Lower lobe of right lung (tissue), 2 donors: ENCODE results near the gene CHRNA7. TPM values are rescaled to one million over a fixed set of nuclear protein-coding genes. Genes with fewer than 3 reads are reported as not detected.

Experiments
- ATAC-seq, 2 donors: fragments of 200-7000 bp; cut with Tn5 transposase; one replicate each; pipeline ENCODE4 v1.9.1; 2020 to 2022; ENCODE audit warnings: mild to moderate bottlenecking in 2 of 2, moderate library complexity in 2 of 2
- DNase-seq: peaks from one replicate; pipeline ENCODE4 v3.0.0-alpha.2; 2020
- H3K27ac ChIP-seq: fragments of 200-600 bp; one replicate; pipeline ENCODE4 v1.8.0; 2022
- H3K27me3 ChIP-seq: fragments of 200-600 bp; one replicate; pipeline ENCODE4 v1.8.0; 2022; ENCODE audit warnings: low read depth
- H3K36me3 ChIP-seq: fragments of 200-600 bp; one replicate; pipeline ENCODE4 v1.8.0; 2022; ENCODE audit warnings: mild to moderate bottlenecking
- H3K4me1 ChIP-seq: fragments of 200-600 bp; one replicate; pipeline ENCODE4 v1.8.0; 2022
- H3K4me3 ChIP-seq: fragments of 200-600 bp; one replicate; pipeline ENCODE4 v1.8.0; 2022; ENCODE audit warnings: mild to moderate bottlenecking
- H3K9me3 ChIP-seq: fragments of 200-600 bp; one replicate; pipeline ENCODE4 v1.8.0; 2022
- CTCF ChIP-seq: fragments of 200-600 bp; IDR thresholded peaks from one replicate; pipeline ENCODE4 v1.8.0; 2022; ENCODE audit warnings: antibody characterized with exemption, mild to moderate bottlenecking
- intact Hi-C: fragments of 100-400 bp; cut with DNase I; formaldehyde crosslinking; loops from one replicate; pipeline ENCODE4 v1.11.0; 2022
- total RNA-seq: library from RNA; stranded (reverse); fragmentation: NEBNext Ultra II Directional; extraction: Animal tissue kit (Norgen Biotek cat#: 25700); gene quantifications from one replicate; pipeline ENCODE4 v1.2.1, GENCODE V29; 2021
- donor health status: DM: no; HTN: yes; CAD: no; lungs with severe emphysema.

Gene CHRNA7
- total RNA-seq, 1 donor from 2014 or later = 0.92 TPM

- H3K27ac ChIP-seq = no peak overlapping the region
- no peaks in the 10 kb centered on the region for H3K9me3 ChIP-seq
- no peak for TF ChIP-seq CTCF
- no peak for DNase-seq
- no peaks in the 10 kb centered on the region for H3K4me1 ChIP-seq
- intact Hi-C loops = no loop called here
- no peak overlapping the region for H3K4me3 ChIP-seq
- no peaks in the 10 kb centered on the region for H3K36me3 ChIP-seq
- no peak for ATAC-seq
- H3K27me3 ChIP-seq = no peaks in the 10 kb centered on the region
These were observed 91.0 kb downstream of the CHRNA7 start for GRCh38 chr15:32121384-32121695.

- ATAC-seq = no peak
- H3K36me3 ChIP-seq = no peaks in the 10 kb centered on the region
- H3K9me3 ChIP-seq = no peaks in the 10 kb centered on the region
- H3K27me3 ChIP-seq = no peaks in the 10 kb centered on the region
- DNase-seq = no peak
- H3K4me1 ChIP-seq = no peaks in the 10 kb centered on the region
- no peak for TF ChIP-seq CTCF
- intact Hi-C loops = no loop called here
- no peak overlapping the region for H3K4me3 ChIP-seq
- no peak overlapping the region for H3K27ac ChIP-seq
These were observed 91.7 kb downstream of the CHRNA7 start for GRCh38 chr15:32122013-32122412.

GRCh38 chr15:32123473-32123872 lies 93.2 kb downstream of the CHRNA7 start:
- Histone ChIP-seq H3K4me1 (no peaks in the 10 kb centered on the region), H3K27ac (no peak overlapping the region), H3K4me3 (no peak overlapping the region), H3K36me3 (no peaks in the 10 kb centered on the region), H3K9me3 (no peaks in the 10 kb centered on the region), H3K27me3 (no peaks in the 10 kb centered on the region)
- no peak for TF ChIP-seq CTCF
- DNase-seq (no peak), ATAC-seq (no peak)
- intact Hi-C loops = no loop called here

- H3K27me3 ChIP-seq = no peaks in the 10 kb centered on the region
- TF ChIP-seq CTCF = no peak
These were observed 94.4 kb downstream of the CHRNA7 start for GRCh38 chr15:32124726-32125125.

GRCh38 chr15:32125595-32125994 lies 95.3 kb downstream of the CHRNA7 start:
- no peak for ATAC-seq
- Histone ChIP-seq H3K36me3 (no peaks in the 10 kb centered on the region), H3K27me3 (no peaks in the 10 kb centered on the region), H3K9me3 (no peaks in the 10 kb centered on the region), H3K27ac (no peak overlapping the region), H3K4me3 (no peak overlapping the region), H3K4me1 (no peaks in the 10 kb centered on the region)
- no peak for TF ChIP-seq CTCF
- DNase-seq = no peak
- intact Hi-C loops = no loop called here

More at GRCh38 chr15:32124726-32125125, 94.4 kb downstream of the CHRNA7 start:
- H3K4me1 ChIP-seq = no peaks in the 10 kb centered on the region
- H3K4me3 ChIP-seq = no peak overlapping the region
- ATAC-seq (no peak), DNase-seq (no peak)
- H3K27ac ChIP-seq = no peak overlapping the region
- intact Hi-C loops = no loop called here
- no peaks in the 10 kb centered on the region for H3K36me3 ChIP-seq
- no peaks in the 10 kb centered on the region for H3K9me3 ChIP-seq

- H3K36me3 ChIP-seq = no peaks in the 10 kb centered on the region
- H3K27ac ChIP-seq = no peak overlapping the region
- no peaks in the 10 kb centered on the region for H3K9me3 ChIP-seq
- intact Hi-C loops = no loop called here
- no peak for ATAC-seq
- DNase-seq = no peak
- H3K4me3 ChIP-seq = no peak overlapping the region
- H3K27me3 ChIP-seq = no peaks in the 10 kb centered on the region
- H3K4me1 ChIP-seq = no peaks in the 10 kb centered on the region
- no peak for TF ChIP-seq CTCF
These were observed 99.5 kb downstream of the CHRNA7 start for GRCh38 chr15:32129815-32130214.
